Right lobe of liver (tissue), 4 donors: ENCODE measurements around the gene CBX6.

Experiments
- POLR2A ChIP-seq: fragments of 450-650 bp; IDR thresholded peaks from one replicate; pipeline ENCODE4 v1.6.1; 2017; ENCODE audit warnings: antibody characterized with exemption, mild to moderate bottlenecking
- TF ChIP-seq, protein P1 (sequence below), 4 donors: fragments of 200-600 bp in 3 of 4; fragments of 450-650 bp in 1 of 4; IDR thresholded peaks; one replicate each; pipeline versions ENCODE4 v1.5.1 to v1.8.0; 2016 to 2022; ENCODE audit warnings: antibody characterized with exemption in 4 of 4, mild to moderate bottlenecking in 2 of 4
- donor health status: DM: no; HTN: no; CAD: no.
- donor health status: DM: no; HTN: no; CAD: no.
- donor health status: DM: no; HTN: yes; CAD: no.

DNA sequence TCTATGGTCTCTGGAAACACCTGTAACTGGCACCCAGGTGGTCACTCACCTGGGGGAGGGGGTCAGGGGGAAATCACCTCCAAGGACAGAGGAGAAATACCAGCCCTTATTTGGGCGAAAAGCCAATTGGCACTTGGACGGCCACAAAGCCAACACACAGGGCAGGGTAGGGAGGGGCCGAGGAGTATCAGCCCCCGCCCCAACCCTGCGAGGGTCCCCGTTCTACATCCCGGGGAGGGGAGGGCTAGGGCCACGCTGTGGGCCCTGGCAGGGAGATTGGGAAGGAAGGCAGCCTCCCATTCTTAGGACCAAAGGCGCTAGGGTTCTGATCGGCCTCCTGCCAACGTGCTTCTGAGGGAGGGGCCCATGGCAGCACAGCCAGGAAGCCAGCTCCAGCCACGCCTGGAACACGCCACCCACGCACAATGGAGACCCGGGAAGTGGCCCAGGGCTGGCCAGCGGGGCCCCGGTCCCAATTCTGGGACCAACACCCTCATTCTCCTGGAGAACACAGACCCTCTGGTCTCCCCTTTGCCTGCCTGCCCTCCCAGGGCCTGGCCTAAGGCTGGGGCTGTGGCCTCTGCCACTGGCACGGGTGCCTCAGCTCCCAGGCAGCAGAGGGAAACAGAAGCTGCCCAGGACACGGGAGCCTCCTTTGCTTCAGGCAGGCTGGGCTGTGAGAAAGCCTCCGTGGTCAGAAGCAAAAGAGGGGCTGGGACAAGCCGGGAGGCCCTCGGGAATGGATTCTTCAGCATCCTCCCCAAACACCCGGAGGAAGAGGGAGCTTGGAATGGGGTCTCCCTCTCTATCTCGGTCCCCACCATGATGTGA is 7.4 kb downstream of the CBX6 start:
- TF ChIP-seq POLR2A: no peak
- TF ChIP-seq, protein P1, sequence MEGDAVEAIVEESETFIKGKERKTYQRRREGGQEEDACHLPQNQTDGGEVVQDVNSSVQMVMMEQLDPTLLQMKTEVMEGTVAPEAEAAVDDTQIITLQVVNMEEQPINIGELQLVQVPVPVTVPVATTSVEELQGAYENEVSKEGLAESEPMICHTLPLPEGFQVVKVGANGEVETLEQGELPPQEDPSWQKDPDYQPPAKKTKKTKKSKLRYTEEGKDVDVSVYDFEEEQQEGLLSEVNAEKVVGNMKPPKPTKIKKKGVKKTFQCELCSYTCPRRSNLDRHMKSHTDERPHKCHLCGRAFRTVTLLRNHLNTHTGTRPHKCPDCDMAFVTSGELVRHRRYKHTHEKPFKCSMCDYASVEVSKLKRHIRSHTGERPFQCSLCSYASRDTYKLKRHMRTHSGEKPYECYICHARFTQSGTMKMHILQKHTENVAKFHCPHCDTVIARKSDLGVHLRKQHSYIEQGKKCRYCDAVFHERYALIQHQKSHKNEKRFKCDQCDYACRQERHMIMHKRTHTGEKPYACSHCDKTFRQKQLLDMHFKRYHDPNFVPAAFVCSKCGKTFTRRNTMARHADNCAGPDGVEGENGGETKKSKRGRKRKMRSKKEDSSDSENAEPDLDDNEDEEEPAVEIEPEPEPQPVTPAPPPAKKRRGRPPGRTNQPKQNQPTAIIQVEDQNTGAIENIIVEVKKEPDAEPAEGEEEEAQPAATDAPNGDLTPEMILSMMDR (IDR thresholded peaks at IDR 0.05): no peak
